ENCODE measurements around the gene INPP5A. TPM values are rescaled to one million over a fixed set of nuclear protein-coding genes. Genes with fewer than 3 reads are reported as not detected.

The INPP5A gene
- total and polyA plus RNA-seq, 2 of the 13 experiments (the other 11 are each of a cell fraction or from before 2014, with no cell fraction given): 17.5 to 37.9 TPM

DNA sequence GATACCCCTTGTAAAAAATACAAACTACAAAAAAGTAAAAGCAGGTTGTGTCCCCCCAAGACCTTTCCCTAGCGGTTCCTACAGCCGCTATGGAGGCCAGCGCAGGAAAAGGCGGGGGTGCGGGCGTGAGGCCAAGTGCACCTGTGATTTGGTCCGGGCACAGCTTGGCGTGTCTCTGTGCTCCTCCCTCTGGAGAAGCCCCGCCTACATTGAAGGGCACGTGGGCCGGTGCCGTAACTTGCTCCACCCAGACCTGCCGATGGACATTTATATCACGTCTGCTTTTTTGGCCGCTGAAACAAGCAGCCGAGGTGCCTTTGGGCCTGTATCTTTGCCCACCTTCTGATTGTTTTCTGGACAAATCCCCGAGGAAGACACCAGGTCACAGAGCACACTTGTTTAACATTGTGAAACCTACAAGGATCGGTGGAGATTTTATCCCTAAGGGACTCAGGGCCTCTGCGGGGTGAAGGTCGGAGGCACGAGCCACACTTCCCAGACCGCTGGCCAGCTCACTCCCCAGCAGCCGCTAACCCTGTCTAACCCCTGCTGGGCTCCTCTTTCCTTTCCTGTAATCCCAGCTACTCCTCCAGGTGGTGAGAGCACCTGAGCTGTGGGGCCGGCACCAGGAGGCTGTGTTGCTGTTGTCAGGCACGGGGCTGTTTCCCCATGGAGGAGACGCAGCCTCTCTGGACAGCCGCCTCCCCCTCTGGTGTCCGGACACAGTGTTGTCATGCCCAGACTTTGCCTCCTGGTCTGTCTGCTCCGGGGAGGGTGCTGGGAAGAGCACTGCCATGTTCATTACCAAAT, 18.8 kb upstream of the INPP5A start (continued):
- TF ChIP-seq ZSCAN12 (CRISPR knock-in tag; IDR thresholded peaks at IDR 0.05): no peak
- TF ChIP-seq ZNF781 (CRISPR knock-in tag; IDR thresholded peaks at IDR 0.05; ENCODE audit: borderline replicate concordance, not compliant biosample characterization): peak; percentile 71
- TF ChIP-seq, protein P1, sequence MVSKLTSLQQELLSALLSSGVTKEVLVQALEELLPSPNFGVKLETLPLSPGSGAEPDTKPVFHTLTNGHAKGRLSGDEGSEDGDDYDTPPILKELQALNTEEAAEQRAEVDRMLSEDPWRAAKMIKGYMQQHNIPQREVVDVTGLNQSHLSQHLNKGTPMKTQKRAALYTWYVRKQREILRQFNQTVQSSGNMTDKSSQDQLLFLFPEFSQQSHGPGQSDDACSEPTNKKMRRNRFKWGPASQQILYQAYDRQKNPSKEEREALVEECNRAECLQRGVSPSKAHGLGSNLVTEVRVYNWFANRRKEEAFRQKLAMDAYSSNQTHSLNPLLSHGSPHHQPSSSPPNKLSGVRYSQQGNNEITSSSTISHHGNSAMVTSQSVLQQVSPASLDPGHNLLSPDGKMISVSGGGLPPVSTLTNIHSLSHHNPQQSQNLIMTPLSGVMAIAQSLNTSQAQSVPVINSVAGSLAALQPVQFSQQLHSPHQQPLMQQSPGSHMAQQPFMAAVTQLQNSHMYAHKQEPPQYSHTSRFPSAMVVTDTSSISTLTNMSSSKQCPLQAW (CRISPR knock-in tag; IDR thresholded peaks at IDR 0.05): 0 out of 2 replicates have a peak, but pooled peaks have one; percentile 26
- no peak for TF ChIP-seq POGZ (CRISPR knock-in tag; IDR thresholded peaks at IDR 0.05)
- TF ChIP-seq, protein P2, sequence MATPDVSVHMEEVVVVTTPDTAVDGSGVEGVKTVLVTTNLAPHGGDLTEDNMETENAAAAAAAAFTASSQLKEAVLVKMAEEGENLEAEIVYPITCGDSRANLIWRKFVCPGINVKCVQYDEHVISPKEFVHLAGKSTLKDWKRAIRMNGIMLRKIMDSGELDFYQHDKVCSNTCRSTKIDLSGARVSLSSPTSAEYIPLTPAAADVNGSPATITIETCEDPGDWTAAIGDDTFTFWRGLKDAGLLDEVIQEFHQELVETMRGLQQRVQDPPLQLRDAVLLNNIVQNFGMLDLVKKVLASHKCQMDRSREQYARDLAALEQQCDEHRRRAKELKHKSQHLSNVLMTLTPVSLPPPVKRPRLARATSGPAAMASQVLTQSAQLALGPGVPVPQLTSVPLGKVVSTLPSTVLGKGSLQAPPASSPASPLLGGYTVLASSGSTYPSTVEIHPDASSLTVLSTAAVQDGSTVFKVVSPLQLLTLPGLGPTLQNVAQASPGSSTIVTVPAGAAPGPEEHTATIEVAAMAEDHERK (CRISPR knock-in tag; IDR thresholded peaks at IDR 0.05; ENCODE audit: low read depth): no peak
- TF ChIP-seq, protein P3, sequence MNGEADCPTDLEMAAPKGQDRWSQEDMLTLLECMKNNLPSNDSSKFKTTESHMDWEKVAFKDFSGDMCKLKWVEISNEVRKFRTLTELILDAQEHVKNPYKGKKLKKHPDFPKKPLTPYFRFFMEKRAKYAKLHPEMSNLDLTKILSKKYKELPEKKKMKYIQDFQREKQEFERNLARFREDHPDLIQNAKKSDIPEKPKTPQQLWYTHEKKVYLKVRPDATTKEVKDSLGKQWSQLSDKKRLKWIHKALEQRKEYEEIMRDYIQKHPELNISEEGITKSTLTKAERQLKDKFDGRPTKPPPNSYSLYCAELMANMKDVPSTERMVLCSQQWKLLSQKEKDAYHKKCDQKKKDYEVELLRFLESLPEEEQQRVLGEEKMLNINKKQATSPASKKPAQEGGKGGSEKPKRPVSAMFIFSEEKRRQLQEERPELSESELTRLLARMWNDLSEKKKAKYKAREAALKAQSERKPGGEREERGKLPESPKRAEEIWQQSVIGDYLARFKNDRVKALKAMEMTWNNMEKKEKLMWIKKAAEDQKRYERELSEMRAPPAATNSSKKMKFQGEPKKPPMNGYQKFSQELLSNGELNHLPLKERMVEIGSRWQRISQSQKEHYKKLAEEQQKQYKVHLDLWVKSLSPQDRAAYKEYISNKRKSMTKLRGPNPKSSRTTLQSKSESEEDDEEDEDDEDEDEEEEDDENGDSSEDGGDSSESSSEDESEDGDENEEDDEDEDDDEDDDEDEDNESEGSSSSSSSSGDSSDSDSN (CRISPR knock-in tag; IDR thresholded peaks at IDR 0.05): no peak
- TF ChIP-seq, protein P4, sequence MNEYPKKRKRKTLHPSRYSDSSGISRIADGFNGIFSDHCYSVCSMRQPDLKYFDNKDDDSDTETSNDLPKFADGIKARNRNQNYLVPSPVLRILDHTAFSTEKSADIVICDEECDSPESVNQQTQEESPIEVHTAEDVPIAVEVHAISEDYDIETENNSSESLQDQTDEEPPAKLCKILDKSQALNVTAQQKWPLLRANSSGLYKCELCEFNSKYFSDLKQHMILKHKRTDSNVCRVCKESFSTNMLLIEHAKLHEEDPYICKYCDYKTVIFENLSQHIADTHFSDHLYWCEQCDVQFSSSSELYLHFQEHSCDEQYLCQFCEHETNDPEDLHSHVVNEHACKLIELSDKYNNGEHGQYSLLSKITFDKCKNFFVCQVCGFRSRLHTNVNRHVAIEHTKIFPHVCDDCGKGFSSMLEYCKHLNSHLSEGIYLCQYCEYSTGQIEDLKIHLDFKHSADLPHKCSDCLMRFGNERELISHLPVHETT (CRISPR knock-in tag; conservative IDR thresholded peaks at IDR 0.05): no peak
- TF ChIP-seq KDM6A (CRISPR knock-in tag; IDR thresholded peaks at IDR 0.05; ENCODE audit: low read depth): no peak
- no peak for TF ChIP-seq ZNF766 (CRISPR knock-in tag; IDR thresholded peaks at IDR 0.05; ENCODE audit: borderline replicate concordance)
- TF ChIP-seq STAG1 (CRISPR knock-in tag; IDR thresholded peaks at IDR 0.05): no peak
- TF ChIP-seq CHD2 (IDR thresholded peaks at IDR 0.05; ENCODE audit: low read depth, low read length): no peak
- TF ChIP-seq ZNF792 (CRISPR knock-in tag; IDR thresholded peaks at IDR 0.05): no peak
- no peak for TF ChIP-seq IKZF4 (CRISPR knock-in tag; IDR thresholded peaks at IDR 0.05; ENCODE audit: borderline replicate concordance, low read depth, not compliant biosample characterization)
- no peak for TF ChIP-seq SMAD1 (CRISPR knock-in tag; IDR thresholded peaks at IDR 0.05; ENCODE audit: borderline replicate concordance, low read depth)
- TF ChIP-seq ZNF747 (CRISPR knock-in tag; IDR thresholded peaks at IDR 0.05; ENCODE audit: borderline replicate concordance): 0 out of 2 replicates have a peak, but pooled peaks have one; percentile 68
- TF ChIP-seq, protein P5, sequence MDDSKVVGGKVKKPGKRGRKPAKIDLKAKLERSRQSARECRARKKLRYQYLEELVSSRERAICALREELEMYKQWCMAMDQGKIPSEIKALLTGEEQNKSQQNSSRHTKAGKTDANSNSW (CRISPR knock-in tag; IDR thresholded peaks at IDR 0.05; ENCODE audit: borderline replicate concordance): no peak
- TF ChIP-seq, protein P6, sequence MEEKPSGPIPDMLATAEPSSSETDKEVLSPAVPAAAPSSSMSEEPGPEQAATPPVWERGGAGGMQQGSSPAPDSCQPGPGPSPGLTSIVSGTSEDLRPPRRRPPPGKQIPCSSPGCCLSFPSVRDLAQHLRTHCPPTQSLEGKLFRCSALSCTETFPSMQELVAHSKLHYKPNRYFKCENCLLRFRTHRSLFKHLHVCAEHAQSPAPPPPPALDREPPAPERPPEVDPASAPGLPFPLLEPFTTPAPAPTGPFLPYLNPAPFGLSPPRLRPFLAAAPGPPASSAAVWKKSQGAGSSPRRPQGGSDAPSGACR (CRISPR knock-in tag; IDR thresholded peaks at IDR 0.05): no peak
- TF ChIP-seq EZH2 (conservative IDR thresholded peaks at IDR 0.05; ENCODE audit: low read depth, low read length): 0 out of 2 replicates have a peak, but pooled peaks have one; percentile 61
- no peak for TF ChIP-seq MXD4 (CRISPR knock-in tag; IDR thresholded peaks at IDR 0.05)
- no peak for TF ChIP-seq EED (CRISPR knock-in tag; IDR thresholded peaks at IDR 0.05)
- no peak for TF ChIP-seq GABPA (IDR thresholded peaks at IDR 0.05; ENCODE audit: low read depth, low read length)
- TF ChIP-seq GABPA (CRISPR knock-in tag; IDR thresholded peaks at IDR 0.05; ENCODE audit: low read depth): no peak

All from HepG2 (cell line).